Endothelial cell of umbilical vein (primary cell): ENCODE data around the gene CAPN5. TPM values are rescaled to one million over a fixed set of nuclear protein-coding genes. Genes with fewer than 3 reads are reported as not detected.

Experiments used
- BruUV-seq: library from RNA; stranded (reverse); fragments of 400-500 nt; replicated peaks from 2 replicates; lab custom pipeline; 2021; lab: Mats Ljungman, UMichigan
- CTCF ChIA-PET: fragments of 300-600, 350-600 bp; sonication (Branson Sonifier 250); formaldehyde crosslinking; loops from one replicate; lab custom pipeline; 2021; ENCODE audit warnings: antibody characterized with exemption, inconsistent platforms; lab: Charles Lee
- POLR2A ChIA-PET: fragments of 300-600, 350-600 bp; sonication (Branson Sonifier 250); formaldehyde crosslinking; loops from one replicate; lab custom pipeline; 2021; ENCODE audit warnings: antibody characterized with exemption, inconsistent platforms; lab: Charles Lee
- DNase-seq: peaks from one replicate; pipeline ENCODE4 v3.0.0-alpha.2; 2011; ENCODE audit warnings: low read depth, low spot score
- FAIRE-seq: peaks from 2 replicates; lab custom pipeline; 2011; peaks lifted over from hg19 to GRCh38; lab: Jason Lieb, UNC
- H2AFZ ChIP-seq: 2 replicates; pipeline ENCODE4 v1.6.0; 2012; ENCODE audit warnings: low read depth, low read length, control low read depth, inconsistent platforms
- H3K27ac ChIP-seq: 2 replicates; pipeline ENCODE4 v1.5.1; 2011; ENCODE audit warnings: low read depth, mild to moderate bottlenecking, control low read depth, low read length, moderate library complexity; ENCODE audit not compliant: insufficient read depth
- H3K27me3 ChIP-seq, 2 experiments: 2 replicates each; pipeline versions ENCODE4 v1.6.0 to v1.6.1; 2011; ENCODE audit warnings: low read length in 2 of 2, mixed read lengths in 1 of 2; ENCODE audit not compliant: control insufficient read depth in 2 of 2, insufficient read depth in 2 of 2
- H3K36me3 ChIP-seq, 2 experiments: 2 replicates in 1 of 2; 3 replicates in 1 of 2; pipeline ENCODE4 v1.5.1; 2011; ENCODE audit warnings: low read length in 2 of 2, mild to moderate bottlenecking in 1 of 2, moderate library complexity in 1 of 2; ENCODE audit not compliant: control insufficient read depth in 2 of 2, insufficient read depth in 2 of 2; ENCODE audit errors: extremely low read depth in 1 of 2
- H3K4me1 ChIP-seq: 3 replicates; pipeline ENCODE4 v1.5.1; 2011; ENCODE audit warnings: mild to moderate bottlenecking, low read length; ENCODE audit not compliant: control insufficient read depth, insufficient read depth; ENCODE audit errors: extremely low read depth
- H3K4me2 ChIP-seq: 2 replicates; pipeline ENCODE4 v1.6.1; 2011; ENCODE audit warnings: low read length, control low read depth, mixed read lengths; ENCODE audit not compliant: insufficient read depth
- H3K4me3 ChIP-seq, 3 experiments: fragments of 200-600 bp in 1 of 3; sonication (generic), shearing (Covaris generic) in 1 of 3; replicated peaks in 1 of 3; 2 replicates each; pipeline ENCODE4 v1.5.1; 2011 to 2016; ENCODE audit warnings: control low read depth in 3 of 3, low read length in 3 of 3, mild to moderate bottlenecking in 2 of 3, inconsistent platforms in 1 of 3, low read depth in 1 of 3, moderate library complexity in 1 of 3; ENCODE audit not compliant: insufficient read depth in 1 of 3
- H3K79me2 ChIP-seq: 2 replicates; pipeline ENCODE4 v1.6.0; 2012; ENCODE audit warnings: low read length, inconsistent platforms; ENCODE audit not compliant: control insufficient read depth, insufficient read depth
- H3K9ac ChIP-seq: replicated peaks from 2 replicates; pipeline ENCODE3; 2011; ENCODE audit warnings: low read length, control low read depth; ENCODE audit not compliant: insufficient read depth; ENCODE audit errors: extremely low read depth
- H3K9me1 ChIP-seq: replicated peaks from 3 replicates; pipeline ENCODE4 v1.6.0; 2011; ENCODE audit warnings: mild to moderate bottlenecking, low read length; ENCODE audit not compliant: control insufficient read depth, insufficient read depth; ENCODE audit errors: extremely low read depth
- H3K9me3 ChIP-seq: replicated peaks from 2 replicates; pipeline ENCODE4 v1.5.1; 2012; ENCODE audit warnings: low read length, inconsistent platforms; ENCODE audit not compliant: control insufficient read depth, insufficient read depth
- H4K20me1 ChIP-seq: replicated peaks from 2 replicates; pipeline ENCODE3; 2011; ENCODE audit warnings: mild to moderate bottlenecking, low read length; ENCODE audit not compliant: control insufficient read depth, insufficient read depth; ENCODE audit errors: extremely low read depth
- EZH2 ChIP-seq: IDR thresholded peaks from 2 replicates; pipeline ENCODE4 v1.6.1; 2012; ENCODE audit warnings: borderline replicate concordance, low read depth, mild to moderate bottlenecking, moderate library complexity, low read length, inconsistent platforms; ENCODE audit not compliant: severe bottlenecking
- FOS ChIP-seq: IDR thresholded peaks from 2 replicates; pipeline ENCODE4 v1.6.1; 2011; ENCODE audit warnings: mild to moderate bottlenecking, low read length, moderate library complexity, borderline replicate concordance; ENCODE audit not compliant: insufficient read depth
- GATA2 ChIP-seq: IDR thresholded peaks from 2 replicates; pipeline ENCODE4 v1.7.0; 2011; ENCODE audit warnings: low read depth, mild to moderate bottlenecking, moderate library complexity, mixed read lengths, low read length; ENCODE audit not compliant: insufficient read length, insufficient read depth
- JUN ChIP-seq: IDR thresholded peaks from 2 replicates; pipeline ENCODE4 v1.6.1; 2011; ENCODE audit warnings: borderline replicate concordance, low read depth; ENCODE audit not compliant: insufficient read length, insufficient read depth
- MAX ChIP-seq: IDR thresholded peaks from 2 replicates; pipeline ENCODE4 v1.6.1; 2011; ENCODE audit not compliant: insufficient read depth, insufficient read length
- MYC ChIP-seq: IDR thresholded peaks from one replicate; pipeline ENCODE4 v1.6.1; 2011; ENCODE audit warnings: mild to moderate bottlenecking, low read depth, low read length
- POLR2A ChIP-seq: IDR thresholded peaks from 2 replicates; pipeline ENCODE4 v1.6.1; 2012; ENCODE audit warnings: low read depth, mild to moderate bottlenecking, control low read depth, low read length
- POLR2AphosphoS5 ChIP-seq: IDR thresholded peaks from 2 replicates; pipeline ENCODE4 v1.6.1; 2012; ENCODE audit warnings: low read depth, mild to moderate bottlenecking, control low read depth, low read length, moderate library complexity; ENCODE audit not compliant: insufficient read depth
- dilution Hi-C: fragments of 300-500 bp; cut with MboI; formaldehyde crosslinking; loops from one replicate; pipeline ENCODE4 v1.15.0; 2019; ENCODE audit warnings: low sequenced_read_pairs; ENCODE audit not compliant: extremely low pct_ligation_motif_present
- intact Hi-C: fragments of 100-400 bp; cut with micrococcal nuclease; formaldehyde crosslinking; loops from one replicate; pipeline ENCODE4 v1.10.0; 2022
- polyA plus RNA-seq, 4 experiments: library from polyadenylated mRNA; depleted of rRNA in 3 of 4; stranded (reverse) in 3 of 4; unstranded in 1 of 4; fragments of >200 nt; gene quantifications; 2 replicates each; pipeline versions ENCODE4 v1.2.1 to v1.2.3, GENCODE V29; 2011 to 2012; ENCODE audit warnings: missing spikeins in 1 of 4
- total RNA-seq: library from RNA; stranded (reverse); gene quantifications from 2 replicates; pipeline ENCODE4 v1.2.3, GENCODE V29; 2021
- TF ChIP-seq, protein P1 (sequence below), 2 donors: IDR thresholded peaks; 1 replicate in 1 of 2; 2 replicates in 1 of 2; pipeline ENCODE4 v1.5.1; 2011; ENCODE audit warnings: low read length in 2 of 2, mild to moderate bottlenecking in 2 of 2, moderate library complexity in 2 of 2, control low read depth in 1 of 2, inconsistent platforms in 1 of 2, low read depth in 1 of 2; ENCODE audit not compliant: insufficient read depth in 1 of 2; ENCODE audit errors: extremely low read depth in 1 of 2

CAPN5 gene
- total and polyA plus RNA-seq, 2 donors (not counting 3 experiments of a cell fraction or from before 2014, with no cell fraction given), result 15.0 to 17.0 TPM

DNA sequence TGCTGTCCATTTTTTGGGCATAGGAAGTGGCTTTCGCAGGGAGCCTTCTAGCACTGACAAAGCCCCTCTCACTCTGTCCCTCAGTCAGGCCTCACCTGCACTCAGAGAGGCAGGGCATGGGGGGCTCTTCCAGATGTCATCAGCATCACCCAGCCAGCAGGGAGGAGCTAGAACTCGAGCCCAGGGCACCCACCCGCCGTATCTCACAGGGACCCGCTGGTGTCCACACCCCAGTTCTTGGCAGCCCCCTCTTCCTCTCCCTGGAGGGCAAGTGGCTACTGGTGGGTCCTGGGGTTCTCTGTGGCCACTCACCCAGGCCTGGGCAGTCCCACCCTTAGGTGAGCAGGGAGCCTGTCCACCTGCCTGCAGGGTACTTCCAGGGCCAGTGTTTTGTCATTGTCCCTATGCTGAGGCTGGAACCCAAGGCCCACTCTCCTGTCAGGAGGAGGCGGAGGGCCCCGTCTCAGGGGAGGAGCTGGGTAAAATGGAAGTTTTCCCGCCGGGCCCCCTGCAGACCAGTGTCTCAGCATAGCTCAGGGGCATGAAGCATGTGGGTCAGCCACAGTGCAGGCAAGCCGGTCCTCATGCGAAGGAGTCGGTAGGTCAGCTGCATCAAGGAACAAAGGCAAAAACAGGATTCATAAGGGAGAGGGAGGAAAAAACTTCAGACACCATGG is 83.1 kb downstream of the CAPN5 start:
- H3K27me3 ChIP-seq, result peaks cover 0 to 3% of the 10 kb centered on the region in 2 experiments
- dilution Hi-C loops (no loop called here), intact Hi-C loops (no loop called here)
- H3K79me2 ChIP-seq, result no peaks in the 10 kb centered on the region
- H3K36me3 ChIP-seq, result no peaks in the 10 kb centered on the region
- H3K9me1 ChIP-seq, result no peaks in the 10 kb centered on the region
- FAIRE-seq, result no peak
- H3K4me3 ChIP-seq, result no peak overlapping the region
- no peak overlapping the region for H3K27ac ChIP-seq
- no peaks in the 10 kb centered on the region for H4K20me1 ChIP-seq
- TF ChIP-seq POLR2AphosphoS5, result no peak
- TF ChIP-seq, protein P1, sequence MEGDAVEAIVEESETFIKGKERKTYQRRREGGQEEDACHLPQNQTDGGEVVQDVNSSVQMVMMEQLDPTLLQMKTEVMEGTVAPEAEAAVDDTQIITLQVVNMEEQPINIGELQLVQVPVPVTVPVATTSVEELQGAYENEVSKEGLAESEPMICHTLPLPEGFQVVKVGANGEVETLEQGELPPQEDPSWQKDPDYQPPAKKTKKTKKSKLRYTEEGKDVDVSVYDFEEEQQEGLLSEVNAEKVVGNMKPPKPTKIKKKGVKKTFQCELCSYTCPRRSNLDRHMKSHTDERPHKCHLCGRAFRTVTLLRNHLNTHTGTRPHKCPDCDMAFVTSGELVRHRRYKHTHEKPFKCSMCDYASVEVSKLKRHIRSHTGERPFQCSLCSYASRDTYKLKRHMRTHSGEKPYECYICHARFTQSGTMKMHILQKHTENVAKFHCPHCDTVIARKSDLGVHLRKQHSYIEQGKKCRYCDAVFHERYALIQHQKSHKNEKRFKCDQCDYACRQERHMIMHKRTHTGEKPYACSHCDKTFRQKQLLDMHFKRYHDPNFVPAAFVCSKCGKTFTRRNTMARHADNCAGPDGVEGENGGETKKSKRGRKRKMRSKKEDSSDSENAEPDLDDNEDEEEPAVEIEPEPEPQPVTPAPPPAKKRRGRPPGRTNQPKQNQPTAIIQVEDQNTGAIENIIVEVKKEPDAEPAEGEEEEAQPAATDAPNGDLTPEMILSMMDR (IDR thresholded peaks at IDR 0.05; ENCODE audit: extremely low read depth in 1 of 2, insufficient read depth in 1 of 2, low read depth in 1 of 2, low read length in 2 of 2), result no peak
- no peak for TF ChIP-seq MAX
- TF ChIP-seq FOS, result no peak
- no peak for TF ChIP-seq GATA2
- no peak for TF ChIP-seq EZH2
- no peak for TF ChIP-seq JUN
- no peak for TF ChIP-seq MYC
- no peak for TF ChIP-seq POLR2A
- DNase-seq, result no peak
- no peaks in the 10 kb centered on the region for H3K9me3 ChIP-seq
- BruUV-seq, result no TSS peak
- H3K4me1 ChIP-seq, result no peaks in the 10 kb centered on the region
- CTCF ChIA-PET, result interaction anchor here (0.9 to 1.7 kb wide), 4 partner anchors 8 to 470 kb away, joined by 3 to 11 read pairs (median 3); no protein-coding TSS in a partner anchor
- H2AFZ ChIP-seq, result no peak overlapping the region
- no peak overlapping the region for H3K9ac ChIP-seq
- POLR2A ChIA-PET, result no interaction called here
- no peak overlapping the region for H3K4me2 ChIP-seq
